Pancreas (tissue), 10 donors: ENCODE measurements around the gene AUTS2. TPM values are rescaled to one million over a fixed set of nuclear protein-coding genes. Genes with fewer than 3 reads are reported as not detected.

ENCODE experiments used
- ATAC-seq, 4 donors: fragments of 200-7000 bp; cut with Tn5 transposase; one replicate each; pipeline versions ENCODE4 v1.8.0 to v1.9.1; 2020; ENCODE audit warnings: mild to moderate bottlenecking in 4 of 4, moderate library complexity in 4 of 4
- DNase-seq, 6 donors: peaks; one replicate each; pipeline ENCODE4 v3.0.0-alpha.2; 2020
- FAIRE-seq: peaks from 2 replicates; lab custom pipeline; 2012; peaks lifted over from hg19 to GRCh38; lab: Jason Lieb, UNC
- H3K27ac ChIP-seq, 4 donors: fragments of 200-600 bp; sonication (generic); 1 replicate in 3 of 4; 2 replicates in 1 of 4; pipeline versions ENCODE4 v1.5.0 to v1.8.0; 2020
- H3K27me3 ChIP-seq, 4 donors: fragments of 200-600 bp; one replicate each; pipeline ENCODE4 v1.8.0; 2021
- H3K36me3 ChIP-seq, 3 donors: fragments of 200-600 bp; sonication (generic) in 1 of 3; one replicate each; pipeline versions ENCODE4 v1.5.0 to v1.8.0; 2020 to 2021
- H3K4me1 ChIP-seq, 3 donors: fragments of 200-600 bp; one replicate each; pipeline ENCODE4 v1.8.0; 2021
- H3K4me3 ChIP-seq, 4 donors: fragments of 200-600 bp; sonication (generic) in 2 of 4; one replicate each; pipeline versions ENCODE4 v1.5.0 to v1.8.0; 2020 to 2021
- H3K9me3 ChIP-seq, 4 donors: fragments of 200-600 bp; one replicate each; pipeline ENCODE4 v1.8.0; 2021
- CTCF ChIP-seq, 4 donors: fragments of 200-600 bp; sonication (generic) in 3 of 4; IDR thresholded peaks; one replicate each; pipeline versions ENCODE4 v1.5.0 to v1.8.0; 2021; ENCODE audit warnings: antibody characterized with exemption in 4 of 4
- WGBS, 2 donors: extraction: QIAGEN DNeasy Blood & Tissue Kit; methylation state at CpG; one replicate each; pipeline ENCODE4 v1.1.7; 2013; 5-methylcytosine and 5-hydroxymethylcytosine counted together
- intact Hi-C, 3 donors: fragments of 100-400 bp; cut with DNase I; formaldehyde crosslinking; loops; one replicate each; pipeline versions ENCODE4 v1.11.1 to v1.14.2; 2022
- polyA plus RNA-seq, 2 donors: library from polyadenylated mRNA; stranded (reverse); fragments of 200-250 nt; gene quantifications; one replicate each; pipeline ENCODE4 v1.2.3, GENCODE V29; 2013
- total RNA-seq, 6 donors: library from RNA; stranded (reverse); fragmentation: NEBNext Ultra II Directional in 4 of 6; extraction: Animal tissue kit (Norgen Biotek cat#: 25700) in 4 of 6; gene quantifications; one replicate each; pipeline versions ENCODE4 v1.2.1 to v1.2.4, GENCODE V29; 2021 to 2023
- donor health status: healthy with polysubstance abuse.
- donor health status: DM: no; HTN: no; CAD: no; lungs with moderate emphysema.
- donor health status: DM: no; HTN: no; CAD: no.
- donor health status: control.
- donor health status: control.
- donor health status: Bipolar disorder and iron deficiency.
- donor health status: DM: yes; HTN: yes; CAD: no.
- donor health status: DM: no; HTN: no; CAD: no.
- donor health status: DM: no; HTN: no; CAD: no.
- donor health status: DM: yes; HTN: yes; CAD: no.

Gene AUTS2
- total and polyA plus RNA-seq, 8 donors = 5.8 to 16.8 (median 9.9) TPM

GRCh38 chr7:69927461-69927860, 329.2 kb downstream of the AUTS2 start:
- no peaks in the 10 kb centered on the region for H3K36me3 ChIP-seq
- H3K9me3 ChIP-seq = no peaks in the 10 kb centered on the region
- no peak overlapping the region for H3K27ac ChIP-seq
- no peaks in the 10 kb centered on the region for H3K4me1 ChIP-seq
- ATAC-seq = no peak
- peak in 1 of 6 donors; percentile 34 for DNase-seq
- intact Hi-C loops = no loop called here
- H3K27me3 ChIP-seq = no peaks in the 10 kb centered on the region
- no peak for TF ChIP-seq CTCF (IDR thresholded peaks at IDR 0.05)
- 91 to 94% methylated on average over 10 of the region's 10 CpGs for WGBS, 2 donors
- FAIRE-seq = no peak
- H3K4me3 ChIP-seq = no peak overlapping the region

GRCh38 chr7:69928621-69929020, 330.3 kb downstream of the AUTS2 start:
- FAIRE-seq (no peak), DNase-seq (peak in 1 of 6 donors; percentile 29), ATAC-seq (no peak)
- no peak overlapping the region for H3K27ac ChIP-seq
- no peaks in the 10 kb centered on the region for H3K9me3 ChIP-seq
- intact Hi-C loops = no loop called here
- no peaks in the 10 kb centered on the region for H3K27me3 ChIP-seq
- no peaks in the 10 kb centered on the region for H3K36me3 ChIP-seq
- no peak overlapping the region for H3K4me3 ChIP-seq
- WGBS, 2 donors = 86 to 89% methylated on average over 7 of the region's 7 CpGs
- H3K4me1 ChIP-seq = no peaks in the 10 kb centered on the region
- TF ChIP-seq CTCF (IDR thresholded peaks at IDR 0.05) = no peak

- H3K36me3 ChIP-seq = no peaks in the 10 kb centered on the region
- intact Hi-C loops = no loop called here
- FAIRE-seq (no peak), ATAC-seq (no peak), DNase-seq (no peak)
- no peaks in the 10 kb centered on the region for H3K4me1 ChIP-seq
- WGBS, 2 donors = 56 to 66% methylated on average over 2 of the region's 2 CpGs
- H3K9me3 ChIP-seq = no peaks in the 10 kb centered on the region
- no peak for TF ChIP-seq CTCF (IDR thresholded peaks at IDR 0.05)
- H3K27me3 ChIP-seq = no peaks in the 10 kb centered on the region
- H3K4me3 ChIP-seq = no peak overlapping the region
- no peak overlapping the region for H3K27ac ChIP-seq
Observed at GRCh38 chr7:69929622-69930021, 331.3 kb downstream of the AUTS2 start.

- DNase-seq (peak in 1 of 6 donors; percentile 20), ATAC-seq (peak in 3 of 4 donors; percentile 27 to 71 (median 44)), FAIRE-seq (no peak)
- no peaks in the 10 kb centered on the region for H3K36me3 ChIP-seq
- no peaks in the 10 kb centered on the region for H3K27me3 ChIP-seq
- no peaks in the 10 kb centered on the region for H3K4me1 ChIP-seq
- 60 to 62% methylated on average over 2 of the region's 2 CpGs for WGBS, 2 donors
- no peaks in the 10 kb centered on the region for H3K9me3 ChIP-seq
- intact Hi-C loops = no loop called here
- no peak overlapping the region for H3K4me3 ChIP-seq
- no peak overlapping the region for H3K27ac ChIP-seq
- TF ChIP-seq CTCF (IDR thresholded peaks at IDR 0.05) = peak in 3 of 4 donors; percentile 8 to 31 (median 20)
Observed at GRCh38 chr7:69932034-69932628, 333.9 kb downstream of the AUTS2 start.

- no peak for TF ChIP-seq CTCF (IDR thresholded peaks at IDR 0.05)
- intact Hi-C loops = no loop called here
- Histone ChIP-seq H3K27ac (no peak overlapping the region), H3K27me3 (no peaks in the 10 kb centered on the region), H3K4me1 (no peaks in the 10 kb centered on the region), H3K9me3 (no peaks in the 10 kb centered on the region), H3K4me3 (no peak overlapping the region), H3K36me3 (no peaks in the 10 kb centered on the region)
- FAIRE-seq = no peak
- ATAC-seq = peak in 1 of 4 donors; percentile 57
- DNase-seq = peak in 3 of 6 donors; percentile 5 to 32 (median 14)
- 53 to 54% methylated on average over 5 of the region's 5 CpGs for WGBS, 2 donors
Observed at GRCh38 chr7:69934144-69934903, 336.0 kb downstream of the AUTS2 start.
